Measurements from ENCODE around the gene MGP. TPM values are rescaled to one million over a fixed set of nuclear protein-coding genes. Genes with fewer than 3 reads are reported as not detected.

Gene MGP
- polyA plus RNA-seq, 3 donors = not detected

GRCh38 chr12:14871886-14872285 lies 13.8 kb downstream of the MGP start:
- no peak overlapping the region for H3K4me3 Mint-ChIP-seq

GRCh38 chr12:14871247-14871646 lies 14.4 kb downstream of the MGP start:
- intact Hi-C loops (cut with micrococcal nuclease) = no loop called here

More at GRCh38 chr12:14871886-14872285, 13.8 kb downstream of the MGP start:
- no peaks in the 10 kb centered on the region for H4K20me1 ChIP-seq (ENCODE audit: insufficient read depth, low read length)
- H3K4me2 ChIP-seq (replicated peaks; ENCODE audit: extremely low read depth, low read length, poor library complexity, severe bottlenecking) = no peak overlapping the region
- no peak overlapping the region for H2AFZ ChIP-seq (ENCODE audit: insufficient read depth, low read depth, low read length, poor library complexity, severe bottlenecking)
- TF ChIP-seq, protein P1, sequence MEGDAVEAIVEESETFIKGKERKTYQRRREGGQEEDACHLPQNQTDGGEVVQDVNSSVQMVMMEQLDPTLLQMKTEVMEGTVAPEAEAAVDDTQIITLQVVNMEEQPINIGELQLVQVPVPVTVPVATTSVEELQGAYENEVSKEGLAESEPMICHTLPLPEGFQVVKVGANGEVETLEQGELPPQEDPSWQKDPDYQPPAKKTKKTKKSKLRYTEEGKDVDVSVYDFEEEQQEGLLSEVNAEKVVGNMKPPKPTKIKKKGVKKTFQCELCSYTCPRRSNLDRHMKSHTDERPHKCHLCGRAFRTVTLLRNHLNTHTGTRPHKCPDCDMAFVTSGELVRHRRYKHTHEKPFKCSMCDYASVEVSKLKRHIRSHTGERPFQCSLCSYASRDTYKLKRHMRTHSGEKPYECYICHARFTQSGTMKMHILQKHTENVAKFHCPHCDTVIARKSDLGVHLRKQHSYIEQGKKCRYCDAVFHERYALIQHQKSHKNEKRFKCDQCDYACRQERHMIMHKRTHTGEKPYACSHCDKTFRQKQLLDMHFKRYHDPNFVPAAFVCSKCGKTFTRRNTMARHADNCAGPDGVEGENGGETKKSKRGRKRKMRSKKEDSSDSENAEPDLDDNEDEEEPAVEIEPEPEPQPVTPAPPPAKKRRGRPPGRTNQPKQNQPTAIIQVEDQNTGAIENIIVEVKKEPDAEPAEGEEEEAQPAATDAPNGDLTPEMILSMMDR (IDR thresholded peaks at IDR 0.05) = no peak
- no peak overlapping the region for H3K4me3 ChIP-seq (replicated peaks in 1 of 3; ENCODE audit: low read depth in 2 of 3, low read length in 3 of 3)
- H3K9ac ChIP-seq (ENCODE audit: insufficient read depth, low read length, poor library complexity, severe bottlenecking) = no peak overlapping the region
- no peak for DNase-seq
- no peaks in the 10 kb centered on the region for H3K36me3 ChIP-seq (replicated peaks in 1 of 2; ENCODE audit: control insufficient read depth in 1 of 2, insufficient read depth in 2 of 2, low read length in 2 of 2)
- peaks cover 9 to 17% (median 14%) of the 10 kb centered on the region in 7 donors for H3K9me3 Mint-ChIP-seq
- H3K9me3 ChIP-seq (replicated peaks in 1 of 2; ENCODE audit: control insufficient read depth in 1 of 2, insufficient read depth in 1 of 2, low read length in 2 of 2) = peaks cover 2 to 15% of the 10 kb centered on the region in 2 donors
- no CpG with 5 or more reads among the region's 1 CpG for WGBS (ENCODE audit: insufficient coverage)
- H3K79me2 ChIP-seq (ENCODE audit: insufficient read depth, low read length) = no peaks in the 10 kb centered on the region
- no peaks in the 10 kb centered on the region for H3K36me3 Mint-ChIP-seq
- H3K4me1 ChIP-seq (ENCODE audit: control insufficient read depth in 1 of 2, insufficient read depth in 2 of 2, low read length in 2 of 2) = no peaks in the 10 kb centered on the region
- no peaks in the 10 kb centered on the region for H3K27me3 ChIP-seq (ENCODE audit: control insufficient read depth in 2 of 2, insufficient read depth in 2 of 2, low read length in 2 of 2)
- no peaks in the 10 kb centered on the region for H3K27me3 Mint-ChIP-seq (ENCODE audit: low read depth in 3 of 3)
- intact Hi-C loops (cut with micrococcal nuclease) = no loop called here
- H3K4me1 Mint-ChIP-seq = peaks cover 3% of the 10 kb centered on the region
- no peak overlapping the region for H3K27ac Mint-ChIP-seq
- no peak overlapping the region for H3K27ac ChIP-seq (ENCODE audit: low read depth in 1 of 2, low read length in 2 of 2)

More at GRCh38 chr12:14871247-14871646, 14.4 kb downstream of the MGP start:
- no peak overlapping the region for H2AFZ ChIP-seq (ENCODE audit: insufficient read depth, low read depth, low read length, poor library complexity, severe bottlenecking)
- no peak overlapping the region for H3K4me3 ChIP-seq (replicated peaks in 1 of 3; ENCODE audit: low read depth in 2 of 3, low read length in 3 of 3)
- no peaks in the 10 kb centered on the region for H4K20me1 ChIP-seq (ENCODE audit: insufficient read depth, low read length)
- no peaks in the 10 kb centered on the region for H3K79me2 ChIP-seq (ENCODE audit: insufficient read depth, low read length)
- H3K9ac ChIP-seq (ENCODE audit: insufficient read depth, low read length, poor library complexity, severe bottlenecking) = no peak overlapping the region
- H3K4me2 ChIP-seq (replicated peaks; ENCODE audit: extremely low read depth, low read length, poor library complexity, severe bottlenecking) = no peak overlapping the region
- no peak for DNase-seq
- no CpG with 5 or more reads among the region's 1 CpG for WGBS (ENCODE audit: insufficient coverage)
- peaks cover 4 to 18% of the 10 kb centered on the region in 2 donors for H3K9me3 ChIP-seq (replicated peaks in 1 of 2; ENCODE audit: control insufficient read depth in 1 of 2, insufficient read depth in 1 of 2, low read length in 2 of 2)
- H3K27ac ChIP-seq (ENCODE audit: low read depth in 1 of 2, low read length in 2 of 2) = no peak overlapping the region
- peaks cover 3% of the 10 kb centered on the region for H3K4me1 Mint-ChIP-seq
- no peaks in the 10 kb centered on the region for H3K27me3 ChIP-seq (ENCODE audit: control insufficient read depth in 2 of 2, insufficient read depth in 2 of 2, low read length in 2 of 2)
- H3K27me3 Mint-ChIP-seq (ENCODE audit: low read depth in 3 of 3) = no peaks in the 10 kb centered on the region
- H3K9me3 Mint-ChIP-seq = peaks cover 11 to 19% (median 16%) of the 10 kb centered on the region in 7 donors
- H3K27ac Mint-ChIP-seq = no peak overlapping the region
- no peaks in the 10 kb centered on the region for H3K4me1 ChIP-seq (ENCODE audit: control insufficient read depth in 1 of 2, insufficient read depth in 2 of 2, low read length in 2 of 2)
- TF ChIP-seq, protein P1 (IDR thresholded peaks at IDR 0.05) = no peak
- H3K4me3 Mint-ChIP-seq = no peak overlapping the region
- no peaks in the 10 kb centered on the region for H3K36me3 ChIP-seq (replicated peaks in 1 of 2; ENCODE audit: control insufficient read depth in 1 of 2, insufficient read depth in 2 of 2, low read length in 2 of 2)
- no peaks in the 10 kb centered on the region for H3K36me3 Mint-ChIP-seq

Data from CD14-positive monocyte (primary cell).